Nephron progenitor cell (in vitro differentiated cells): Measurements from ENCODE around the gene CMYA5.
"Not testable (repeated sequence)": the region's sequence is repeated elsewhere in the genome, so short reads cannot be mapped to it uniquely, and the experiment has no call there.

Experiments used
- DNase-seq: peaks from one replicate; pipeline ENCODE4 v3.0.0; 2021
- H3K27ac Mint-ChIP-seq: 2 replicates; pipeline ENCODE4 v1.8.0; 2021; ENCODE audit warnings: mild to moderate bottlenecking, moderate library complexity, mixed read lengths
- H3K27me3 Mint-ChIP-seq: 2 replicates; pipeline ENCODE4 v1.8.0; 2021; ENCODE audit warnings: mild to moderate bottlenecking, low read depth, mixed read lengths; ENCODE audit not compliant: poor library complexity
- H3K36me3 Mint-ChIP-seq: 2 replicates; pipeline ENCODE4 v1.8.0; 2021; ENCODE audit warnings: low read depth, mixed read lengths
- H3K4me1 Mint-ChIP-seq: 2 replicates; pipeline ENCODE4 v1.8.0; 2021; ENCODE audit warnings: mixed read lengths
- H3K4me3 Mint-ChIP-seq: 2 replicates; pipeline ENCODE4 v1.8.0; 2021; ENCODE audit warnings: mild to moderate bottlenecking, moderate library complexity, mixed read lengths
- H3K9me3 Mint-ChIP-seq: 2 replicates; pipeline ENCODE4 v1.8.0; 2021; ENCODE audit warnings: mild to moderate bottlenecking, moderate library complexity, mixed read lengths
- TF ChIP-seq, protein P1 (sequence below): fragments of 200-600 bp; sonication (generic); IDR thresholded peaks from 2 replicates; pipeline ENCODE4 v1.5.0; 2021; ENCODE audit warnings: antibody characterized with exemption

The CMYA5 gene

DNA sequence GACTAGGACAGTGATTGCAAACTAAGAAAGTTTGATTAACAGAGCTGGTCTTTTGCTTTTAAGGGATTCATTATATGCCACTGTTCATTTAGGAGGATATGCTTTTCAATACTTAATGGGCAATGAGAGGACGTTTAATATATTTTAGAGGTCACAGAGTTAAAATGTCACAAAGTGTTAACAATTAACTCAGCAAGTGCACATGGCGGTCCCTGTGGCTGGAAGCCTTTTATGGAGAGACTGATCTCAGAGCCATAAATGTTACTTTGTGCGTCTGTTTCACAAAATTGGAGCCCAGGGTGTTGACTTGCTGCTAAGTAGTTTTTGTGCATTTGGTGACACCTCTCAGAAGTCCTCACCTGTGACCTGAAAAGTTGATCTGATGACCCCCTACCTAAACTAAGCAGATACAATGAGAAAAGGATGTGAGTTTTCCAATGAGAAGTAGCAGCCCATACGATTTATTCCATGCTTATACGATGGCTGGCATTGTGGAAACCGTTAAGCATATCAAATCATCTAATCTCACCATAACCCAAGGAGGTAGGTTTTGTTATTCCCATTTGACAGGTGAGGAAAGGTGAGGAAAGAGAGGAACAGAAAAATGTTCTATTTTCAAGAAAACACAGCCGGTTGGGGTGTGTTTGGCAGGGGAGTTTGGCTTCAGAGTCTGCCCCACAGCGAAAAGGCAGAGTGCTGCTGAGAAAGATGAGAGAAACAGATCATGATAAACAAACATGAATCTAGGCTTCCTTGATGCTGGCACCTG lies 64.4 kb downstream of the CMYA5 start:
- H3K4me3 Mint-ChIP-seq = no peak overlapping the region
- TF ChIP-seq, protein P1, sequence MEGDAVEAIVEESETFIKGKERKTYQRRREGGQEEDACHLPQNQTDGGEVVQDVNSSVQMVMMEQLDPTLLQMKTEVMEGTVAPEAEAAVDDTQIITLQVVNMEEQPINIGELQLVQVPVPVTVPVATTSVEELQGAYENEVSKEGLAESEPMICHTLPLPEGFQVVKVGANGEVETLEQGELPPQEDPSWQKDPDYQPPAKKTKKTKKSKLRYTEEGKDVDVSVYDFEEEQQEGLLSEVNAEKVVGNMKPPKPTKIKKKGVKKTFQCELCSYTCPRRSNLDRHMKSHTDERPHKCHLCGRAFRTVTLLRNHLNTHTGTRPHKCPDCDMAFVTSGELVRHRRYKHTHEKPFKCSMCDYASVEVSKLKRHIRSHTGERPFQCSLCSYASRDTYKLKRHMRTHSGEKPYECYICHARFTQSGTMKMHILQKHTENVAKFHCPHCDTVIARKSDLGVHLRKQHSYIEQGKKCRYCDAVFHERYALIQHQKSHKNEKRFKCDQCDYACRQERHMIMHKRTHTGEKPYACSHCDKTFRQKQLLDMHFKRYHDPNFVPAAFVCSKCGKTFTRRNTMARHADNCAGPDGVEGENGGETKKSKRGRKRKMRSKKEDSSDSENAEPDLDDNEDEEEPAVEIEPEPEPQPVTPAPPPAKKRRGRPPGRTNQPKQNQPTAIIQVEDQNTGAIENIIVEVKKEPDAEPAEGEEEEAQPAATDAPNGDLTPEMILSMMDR = no peak
- peaks cover 8% of the 10 kb centered on the region for H3K36me3 Mint-ChIP-seq
- DNase-seq = no peak
- H3K4me1 Mint-ChIP-seq = peaks cover 22% of the 10 kb centered on the region
- H3K27ac Mint-ChIP-seq = no peak overlapping the region
- peaks cover 13% of the 10 kb centered on the region for H3K27me3 Mint-ChIP-seq
- no peaks in the 10 kb centered on the region for H3K9me3 Mint-ChIP-seq

DNA sequence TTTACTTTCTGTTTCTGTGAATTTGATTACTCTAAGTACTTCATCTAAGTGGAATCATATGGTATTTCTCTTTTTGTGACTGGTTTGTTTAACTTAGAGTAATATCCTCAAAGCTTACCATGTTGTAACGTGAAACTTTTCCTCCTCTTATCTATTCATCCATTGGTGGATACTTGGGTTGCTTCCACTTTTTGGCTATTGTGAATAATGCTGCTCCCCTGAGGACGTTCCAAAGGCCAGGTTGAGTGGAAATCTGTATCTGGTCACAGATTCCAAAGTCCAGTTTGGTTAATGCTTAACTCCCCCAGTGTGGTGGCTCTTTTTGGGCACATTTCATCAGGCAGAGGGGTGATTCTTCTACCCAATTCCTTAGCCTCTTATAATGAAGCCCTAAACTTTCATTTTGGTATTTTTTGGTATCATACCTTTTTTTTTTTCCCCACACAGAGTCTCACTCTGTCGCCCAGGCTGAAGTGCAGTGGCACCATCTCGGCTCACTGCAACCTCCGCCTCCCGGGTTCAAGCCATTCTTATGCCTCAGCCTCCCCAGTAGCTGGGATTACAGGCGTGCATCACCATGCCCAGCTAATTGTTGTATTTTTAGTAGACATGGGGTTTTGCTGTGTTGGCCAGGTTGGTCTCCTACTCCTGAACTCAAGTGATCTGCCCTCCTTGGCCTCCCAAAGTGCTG lies 65.4 kb downstream of the CMYA5 start:
- no peak for DNase-seq
- no peak overlapping the region for H3K4me3 Mint-ChIP-seq
- H3K9me3 Mint-ChIP-seq = no peaks in the 10 kb centered on the region
- TF ChIP-seq, protein P1 = no peak
- H3K36me3 Mint-ChIP-seq = peaks cover 8% of the 10 kb centered on the region
- no peak overlapping the region for H3K27ac Mint-ChIP-seq
- H3K4me1 Mint-ChIP-seq = peaks cover 22% of the 10 kb centered on the region
- H3K27me3 Mint-ChIP-seq = peaks cover 13% of the 10 kb centered on the region

- Mint-ChIP-seq H3K27me3 (peaks cover 8% of the 10 kb centered on the region), H3K4me3 (no peak overlapping the region), H3K27ac (no peak overlapping the region), H3K4me1 (peaks cover 18% of the 10 kb centered on the region), H3K9me3 (no peaks in the 10 kb centered on the region), H3K36me3 (peaks cover 8% of the 10 kb centered on the region)
- no peak for DNase-seq
- TF ChIP-seq, protein P1 = no peak
These were observed 66.4 kb downstream of the CMYA5 start for GRCh38 chr5:79756076-79756475.

DNA sequence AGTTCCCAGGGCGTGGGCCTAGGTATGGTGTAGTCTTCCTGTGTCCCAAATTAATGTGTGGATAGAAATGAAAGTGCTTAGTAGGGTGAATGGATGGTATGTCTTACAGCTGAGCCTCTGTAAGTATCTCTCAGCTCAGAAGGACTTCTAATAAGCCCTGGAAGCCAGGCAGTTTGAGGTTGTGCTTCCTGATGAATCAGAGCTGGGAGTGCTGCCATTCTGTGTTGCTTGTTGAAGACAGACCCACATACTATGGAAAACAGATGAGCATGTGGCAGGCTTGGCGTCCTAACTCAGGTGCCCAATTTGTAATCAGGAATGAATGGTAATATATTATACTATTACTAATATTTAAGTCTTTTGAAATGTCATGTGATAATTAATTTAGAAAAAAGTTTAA lies 69.8 kb downstream of the CMYA5 start:
- H3K4me3 Mint-ChIP-seq = no peak overlapping the region

DNA sequence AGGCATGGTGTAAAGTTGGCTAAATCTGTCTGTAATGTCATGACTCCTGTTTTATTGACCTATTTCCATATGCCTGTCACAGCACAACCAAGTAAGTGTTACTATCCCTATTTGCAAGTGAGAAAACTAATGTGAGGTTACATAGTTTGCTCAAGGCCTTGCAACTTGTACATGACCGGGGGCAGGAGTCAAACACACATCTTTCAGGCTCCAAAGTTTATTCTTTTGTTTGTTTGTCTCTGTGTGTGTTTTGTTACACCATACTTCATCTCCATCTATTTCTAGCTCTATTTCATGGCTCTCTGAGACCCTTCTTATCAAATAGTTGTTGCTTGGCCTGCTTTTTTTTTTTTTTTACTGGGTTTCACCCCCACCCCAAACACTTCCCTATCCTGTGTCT lies 70.2 kb downstream of the CMYA5 start:
- Mint-ChIP-seq H3K36me3 (no peaks in the 10 kb centered on the region), H3K4me1 (peaks cover 11% of the 10 kb centered on the region), H3K27me3 (no peaks in the 10 kb centered on the region), H3K9me3 (peaks cover 2% of the 10 kb centered on the region), H3K27ac (no peak overlapping the region), H3K4me3 (no peak overlapping the region)
- no peak for DNase-seq
- TF ChIP-seq, protein P1 = no peak

More for the DNA sequence above, 69.8 kb downstream of the CMYA5 start:
- Mint-ChIP-seq H3K4me1 (peaks cover 11% of the 10 kb centered on the region), H3K36me3 (no peaks in the 10 kb centered on the region), H3K27me3 (no peaks in the 10 kb centered on the region), H3K9me3 (no peaks in the 10 kb centered on the region), H3K27ac (no peak overlapping the region)
- DNase-seq = no peak
- TF ChIP-seq, protein P1 = no peak

DNA sequence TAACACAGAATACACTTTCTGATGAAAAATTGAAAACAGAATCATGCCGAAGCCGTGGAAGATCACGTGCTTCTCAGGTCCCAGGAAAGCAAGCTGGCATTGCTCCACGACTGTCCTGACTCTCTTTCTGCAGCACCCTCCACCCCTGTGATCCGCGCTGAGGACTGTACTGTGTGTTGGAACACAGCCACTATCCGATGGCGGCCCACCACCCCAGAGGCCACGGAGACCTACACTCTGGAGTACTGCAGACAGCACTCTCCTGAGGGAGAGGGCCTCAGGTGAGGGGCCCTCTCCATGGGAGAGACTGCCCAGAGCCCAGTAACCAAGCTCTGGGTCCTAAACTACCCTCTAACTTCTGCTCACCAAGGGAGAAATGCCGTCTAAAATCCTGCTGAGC lies 73.3 kb downstream of the CMYA5 start:
- no peaks in the 10 kb centered on the region for H3K27me3 Mint-ChIP-seq
- H3K4me3 Mint-ChIP-seq = no peak overlapping the region
- peaks cover 17% of the 10 kb centered on the region for H3K36me3 Mint-ChIP-seq
- no peak overlapping the region for H3K27ac Mint-ChIP-seq
- H3K4me1 Mint-ChIP-seq = no peaks in the 10 kb centered on the region
- no peak for DNase-seq
- TF ChIP-seq, protein P1 = no peak
- peaks cover 27% of the 10 kb centered on the region for H3K9me3 Mint-ChIP-seq

GRCh38 chr5:79764147-79764546 lies 74.5 kb downstream of the CMYA5 start:
- not testable (repeated sequence) for H3K27ac Mint-ChIP-seq, H3K4me3 Mint-ChIP-seq, DNase-seq, H3K4me1 Mint-ChIP-seq, H3K27me3 Mint-ChIP-seq
- Mint-ChIP-seq H3K36me3 (peaks cover 29% of the 10 kb centered on the region), H3K9me3 (peaks cover 39% of the 10 kb centered on the region)
